K562 (cell line): ENCODE measurements around the gene NME7. TPM values are rescaled to one million over a fixed set of nuclear protein-coding genes. Genes with fewer than 3 reads are reported as not detected.

Experiments
- ARID1B ChIP-seq: fragments of 450-650 bp; IDR thresholded peaks from 2 replicates; pipeline ENCODE4 v1.6.1; 2016; ENCODE audit warnings: antibody characterized with exemption, mild to moderate bottlenecking, inconsistent platforms
- ATF1 ChIP-seq, 2 experiments: fragments of 450-650 bp in 1 of 2; IDR thresholded peaks; 2 replicates each; pipeline ENCODE4 v1.6.1; 2016; ENCODE audit warnings: missing compliant biosample characterization in 1 of 2, missing genetic modification characterization in 1 of 2
- ATF6 ChIP-seq: sonication (generic); formaldehyde crosslinking; IDR thresholded peaks from 2 replicates; pipeline ENCODE4 v1.4.0; 2020; ENCODE audit warnings: mild to moderate bottlenecking, missing genetic modification reagents
- CBFA2T3 ChIP-seq: fragments of 450-650 bp; IDR thresholded peaks from 2 replicates; pipeline ENCODE4 v1.6.1; 2017
- FOS ChIP-seq: IDR thresholded peaks from 3 replicates; pipeline ENCODE4 v1.6.1; 2011; ENCODE audit not compliant: insufficient read length; ENCODE audit errors: extremely low read depth
- HCFC1 ChIP-seq: IDR thresholded peaks from 2 replicates; pipeline ENCODE4 v1.6.1; 2012; ENCODE audit warnings: low read depth, low read length, improper control_type of control experiment
- HDAC6 ChIP-seq: IDR thresholded peaks from 2 replicates; pipeline ENCODE4 v1.6.1; 2012; ENCODE audit warnings: low read depth, mild to moderate bottlenecking, control low read depth, inconsistent platforms, low read length, moderate library complexity
- MLLT1 ChIP-seq, 2 experiments: fragments of 450-650 bp; IDR thresholded peaks; 2 replicates each; pipeline ENCODE4 v1.6.1; 2016
- RFX1 ChIP-seq: fragments of 450-650 bp; IDR thresholded peaks from 2 replicates; pipeline ENCODE4 v1.6.1; 2016; ENCODE audit warnings: mild to moderate bottlenecking, moderate library complexity
- SREBF2 ChIP-seq: sonication (generic); formaldehyde crosslinking; IDR thresholded peaks from 2 replicates; pipeline ENCODE4 v1.4.0; 2020; ENCODE audit warnings: mild to moderate bottlenecking, missing genetic modification reagents
- WHSC1 ChIP-seq: IDR thresholded peaks from one replicate; pipeline ENCODE4 v1.6.1; 2012; ENCODE audit warnings: low read length, control low read depth, inconsistent platforms
- ZNF696 ChIP-seq: fragments of 250-450 bp; sonication (Bioruptor Pico); conservative IDR thresholded peaks from 2 replicates; pipeline ENCODE4 v1.4.0; 2020; ENCODE audit warnings: mild to moderate bottlenecking, moderate library complexity
- polyA plus RNA-seq, 8 experiments: library from polyadenylated mRNA; depleted of rRNA in 4 of 8; stranded (reverse) in 5 of 8; unstranded in 3 of 8; fragments of >200 nt; fragmentation: Nextera tagmentation in 2 of 8; fragmentation: Illumina TruSeq in 1 of 8; extraction: Ambion mirVana in 2 of 8; extraction: Trizol in 1 of 8; gene quantifications; 2 replicates each; pipeline versions ENCODE4 v1.2.1 to v1.2.3, GENCODE V29; 2011 to 2014; ENCODE audit warnings: inconsistent platforms in 1 of 8, missing spikeins in 1 of 8
- total RNA-seq, 7 experiments: library from RNA; depleted of rRNA in 6 of 7; stranded (reverse); fragments of >200 nt in 6 of 7; fragmentation: Illumina TruSeq in 2 of 7; extraction: Trizol in 2 of 7; gene quantifications; 2 replicates each; pipeline versions ENCODE4 v1.2.1 to v1.2.3, GENCODE V29; 2011 to 2021; ENCODE audit warnings: low replicate concordance in 1 of 7

NME7 gene
- total and polyA plus RNA-seq, 9 of the 15 experiments (the other 6 are each of a cell fraction or from before 2014, with no cell fraction given) = 7.9 to 43.2 (median 23.9) TPM

GRCh38 chr1:169109561-169110134 lies 257.9 kb downstream of the NME7 start (continued):
- TF ChIP-seq ATF6 (CRISPR knock-in tag) (no peak), HCFC1 (no peak), ATF1 (CRISPR knock-in tag; IDR thresholded peaks at IDR 0.05) (no peak), ATF1 (tag; IDR thresholded peaks at IDR 0.05) (peak; percentile 45; the same call in 1 of the 2 replicates), SREBF2 (CRISPR knock-in tag) (no peak), ARID1B (0 out of 2 replicates have a peak, but pooled peaks have one; percentile 16), ZNF696 (CRISPR knock-in tag) (no peak), MLLT1 (IDR thresholded peaks at IDR 0.05) (no peak), WHSC1 (no peak), FOS (no peak), CBFA2T3 (peak; percentile 45), HDAC6 (no peak), RFX1 (no peak)
